NCI-H446 (cell line): ENCODE data around the gene PCBP3.

Source experiments
- DNase-seq, 2 experiments: peaks; one replicate each; lab custom pipeline; 2025; lab: John Stamatoyannopoulos, UW

The PCBP3 gene

DNA sequence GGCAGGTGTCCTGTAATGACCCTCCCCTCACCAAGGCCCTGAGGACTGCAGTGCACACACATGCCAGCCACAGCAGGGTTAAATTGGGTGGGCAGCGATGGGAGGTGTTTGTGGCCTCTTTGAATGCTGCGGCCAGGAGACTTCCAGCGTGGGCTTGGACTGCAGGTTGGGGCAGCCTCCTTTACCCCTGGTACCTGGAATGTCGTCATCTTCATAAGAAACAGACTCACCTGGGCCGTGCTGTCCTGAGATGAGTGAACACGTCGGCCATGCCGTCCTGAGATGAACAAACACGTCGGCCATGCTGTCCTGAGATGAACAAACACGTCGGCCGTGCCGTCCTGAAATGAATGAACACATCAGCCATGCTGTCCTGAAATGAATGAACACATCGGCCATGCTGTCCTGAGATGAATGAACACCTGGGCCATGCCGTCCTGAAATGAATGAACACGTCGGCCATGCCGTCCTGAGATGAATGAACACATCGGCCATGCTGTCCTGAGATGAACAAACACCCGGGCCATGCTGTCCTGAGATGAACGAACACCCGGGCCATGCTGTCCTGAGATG lies 288.0 kb downstream of the PCBP3 start:
- no peak for DNase-seq

DNA sequence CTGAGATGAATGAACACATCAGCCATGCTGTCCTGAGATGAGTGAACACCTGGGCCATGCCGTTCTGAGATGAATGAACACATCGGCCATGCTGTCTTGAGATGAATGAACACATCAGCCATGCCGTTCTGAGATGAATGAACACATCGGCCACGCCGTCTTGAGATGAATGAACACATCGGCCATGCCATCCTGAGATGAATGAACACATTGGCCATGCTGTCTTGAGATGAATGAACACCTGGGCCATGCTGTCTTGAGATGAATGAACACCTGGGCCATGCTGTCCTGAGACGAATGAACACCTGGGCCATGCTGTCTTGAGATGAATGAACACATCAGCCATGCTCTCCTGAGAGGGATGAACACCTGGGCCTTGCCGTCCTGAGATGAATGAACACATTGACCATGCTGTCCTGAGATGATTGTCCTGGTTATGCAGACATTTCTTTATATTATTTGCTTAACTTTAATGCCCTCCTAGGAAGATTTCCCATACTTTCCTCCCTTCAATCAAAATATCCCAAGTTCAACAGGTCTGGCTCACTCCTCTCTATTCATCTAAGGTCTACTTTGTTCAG lies 289.5 kb downstream of the PCBP3 start:
- no peak for DNase-seq

DNA sequence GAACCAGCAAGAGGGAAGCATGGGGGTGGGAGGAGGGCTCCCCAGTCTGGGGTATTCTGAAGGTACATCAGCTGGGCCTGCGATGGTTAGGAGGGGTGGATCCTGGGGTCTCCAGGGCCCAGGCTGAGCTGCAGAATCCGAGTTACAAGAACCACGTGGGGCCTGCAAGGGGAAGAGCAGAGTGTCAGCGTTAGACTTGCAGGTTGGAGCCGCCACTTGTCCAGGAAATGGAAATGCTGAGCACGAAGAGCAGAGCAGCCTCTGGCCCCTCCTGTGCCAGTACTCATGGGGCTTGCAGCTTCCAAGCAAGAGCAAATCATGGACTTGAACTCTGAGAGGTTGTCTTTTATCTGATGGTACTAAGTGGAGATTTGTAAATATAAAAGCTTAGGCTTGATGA lies 290.6 kb downstream of the PCBP3 start:
- DNase-seq = no peak

DNA sequence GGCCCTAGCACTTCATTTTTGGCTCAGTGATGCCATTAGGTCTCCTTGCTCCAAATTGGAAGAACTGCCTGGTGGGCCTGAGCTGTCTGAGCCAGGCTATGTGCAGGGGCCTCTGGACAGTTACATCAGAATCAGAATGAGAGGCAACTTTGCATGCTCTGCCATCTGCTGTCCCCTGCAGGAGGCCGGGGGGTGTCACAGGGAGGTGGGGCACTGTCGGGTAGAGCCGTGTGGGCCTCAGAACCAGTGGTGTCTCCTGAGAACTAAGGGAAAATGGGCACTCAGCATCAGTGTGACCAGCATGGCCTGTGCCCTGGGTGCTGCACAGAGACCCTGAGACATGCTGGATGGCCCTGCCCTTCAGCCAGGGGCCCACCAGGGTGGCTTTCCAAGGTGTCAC lies 291.0 kb downstream of the PCBP3 start:
- DNase-seq = no peak

DNA sequence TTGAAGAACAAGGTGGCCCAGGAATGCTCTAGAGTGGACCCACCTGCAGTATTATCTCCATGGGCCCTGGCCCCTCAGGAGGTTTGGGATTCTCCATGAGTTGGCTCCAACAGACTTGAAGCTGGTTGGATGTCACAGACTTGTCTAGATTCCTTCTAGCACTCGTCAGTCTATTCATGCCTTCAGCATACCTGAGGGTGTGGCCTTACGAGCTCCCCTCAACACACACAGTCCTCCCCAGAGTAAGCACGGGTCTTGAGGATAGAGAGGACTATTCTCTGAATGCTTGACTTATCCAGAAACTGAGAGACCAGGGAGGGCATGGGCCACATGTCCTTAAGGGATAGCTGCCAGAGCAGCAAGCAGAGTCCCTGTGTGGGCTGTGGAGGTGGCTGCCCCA lies 292.1 kb downstream of the PCBP3 start:
- no peak for DNase-seq

DNA sequence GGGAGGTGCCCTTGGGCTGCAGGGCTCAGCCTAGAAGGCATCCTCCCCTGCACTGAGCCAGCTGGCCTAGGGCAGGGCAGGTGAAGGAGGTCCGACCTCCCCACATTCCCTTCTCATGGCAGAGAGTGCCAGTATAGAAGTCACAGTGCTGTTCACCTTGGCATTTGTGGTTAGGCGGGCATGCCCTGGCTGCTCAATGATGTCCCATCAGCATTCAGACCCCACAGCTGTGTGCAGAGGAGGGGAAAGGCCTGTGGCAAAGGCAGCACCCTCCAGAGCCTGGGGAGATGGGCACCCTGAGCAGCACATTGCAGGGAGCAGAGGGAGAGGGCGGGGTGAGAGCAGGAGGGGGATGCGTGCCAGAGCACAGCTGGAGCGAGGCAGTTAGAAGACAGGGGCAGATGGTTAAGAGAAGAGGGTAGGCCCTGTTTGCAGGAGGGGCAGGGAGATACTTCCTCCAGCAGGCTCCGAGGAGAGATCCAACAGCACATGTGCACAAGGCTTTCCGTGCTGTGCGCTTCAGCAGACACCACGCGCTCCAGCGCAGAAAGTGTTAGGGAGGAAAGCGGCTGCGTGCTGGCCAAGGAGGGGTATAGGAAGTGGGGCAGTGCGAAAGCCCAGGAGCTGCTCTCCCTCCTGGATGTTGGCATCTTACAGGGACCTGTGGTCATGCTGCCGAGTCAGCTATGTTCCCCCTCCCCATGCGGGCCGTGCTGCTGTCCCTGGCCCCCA lies 294.4 kb downstream of the PCBP3 start:
- DNase-seq = no peak

DNA sequence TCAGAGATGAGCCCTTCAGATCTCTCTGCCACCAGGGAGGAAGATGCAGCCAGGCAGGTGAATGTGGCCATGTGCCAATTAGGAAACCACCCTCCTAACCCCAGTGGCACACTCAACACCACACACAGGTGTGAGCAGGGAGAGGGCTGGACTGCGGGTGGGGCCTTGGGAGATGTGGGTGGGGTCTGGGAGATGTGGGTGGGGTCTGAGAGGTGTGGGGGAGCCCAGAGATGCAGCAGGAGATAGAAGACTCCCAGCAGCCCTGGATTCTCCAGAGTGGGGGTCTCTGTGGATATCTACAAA lies 294.9 kb downstream of the PCBP3 start:
- DNase-seq = no peak

DNA sequence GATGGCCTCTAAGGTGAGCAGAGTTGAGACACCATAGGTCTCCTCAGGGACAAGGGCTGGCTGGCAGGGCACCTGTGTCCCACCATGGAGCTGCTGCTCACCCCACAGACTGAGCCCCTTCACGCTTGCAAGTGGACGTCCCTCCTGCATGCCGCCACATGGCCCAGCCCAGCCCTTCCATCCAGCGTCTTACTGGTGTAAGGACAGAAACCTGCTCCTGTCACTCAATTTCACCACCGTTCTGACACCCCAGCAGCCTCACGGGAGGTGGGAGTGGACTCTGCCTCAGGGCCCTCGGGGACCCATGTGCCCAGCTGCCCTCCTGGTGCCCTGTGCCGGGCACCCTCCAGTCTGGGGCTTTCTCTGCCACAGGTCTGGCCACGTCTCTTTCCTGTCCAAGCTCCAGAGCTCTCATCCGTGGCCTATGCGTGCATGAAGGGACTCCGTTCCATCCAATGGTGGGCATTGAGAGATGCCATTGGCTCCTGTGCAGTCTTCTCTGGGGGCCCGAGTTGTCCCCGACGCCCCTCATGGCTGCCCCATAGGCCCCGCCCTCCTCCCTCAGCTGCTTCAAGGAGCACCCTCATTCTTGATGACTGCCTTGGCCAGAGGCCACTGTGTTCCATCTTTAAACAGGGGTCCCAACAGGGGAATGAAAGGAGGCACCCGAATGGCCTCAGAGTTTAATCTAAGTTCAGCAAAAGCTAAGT lies 295.4 kb downstream of the PCBP3 start:
- no peak for DNase-seq

DNA sequence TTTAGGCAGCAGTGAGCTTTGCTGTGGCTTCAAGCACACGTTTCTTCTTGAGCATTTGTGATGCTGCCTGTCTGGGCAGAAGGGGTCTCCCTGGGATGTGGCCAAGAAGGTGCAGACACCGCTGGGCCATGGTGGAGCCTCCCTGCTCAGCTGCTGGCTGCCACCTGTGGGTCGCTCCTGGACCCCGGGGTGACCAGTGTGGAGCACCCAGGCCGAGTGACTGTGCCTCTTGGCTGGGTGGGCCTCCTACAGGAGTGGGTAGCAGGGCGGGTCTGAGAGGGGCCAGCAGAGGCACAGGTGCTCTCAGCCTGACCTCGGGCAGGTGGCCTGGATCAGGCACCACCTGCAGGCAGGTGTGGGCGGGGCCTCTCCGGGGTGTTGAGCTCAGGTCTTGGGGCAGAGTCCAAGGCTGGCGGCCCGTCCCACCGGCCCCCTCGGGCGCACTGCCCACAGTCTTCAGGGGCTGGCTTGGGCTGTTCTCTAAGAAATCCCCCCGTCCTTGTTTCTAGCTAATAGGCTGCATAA lies 296.1 kb downstream of the PCBP3 start:
- DNase-seq = no peak

DNA sequence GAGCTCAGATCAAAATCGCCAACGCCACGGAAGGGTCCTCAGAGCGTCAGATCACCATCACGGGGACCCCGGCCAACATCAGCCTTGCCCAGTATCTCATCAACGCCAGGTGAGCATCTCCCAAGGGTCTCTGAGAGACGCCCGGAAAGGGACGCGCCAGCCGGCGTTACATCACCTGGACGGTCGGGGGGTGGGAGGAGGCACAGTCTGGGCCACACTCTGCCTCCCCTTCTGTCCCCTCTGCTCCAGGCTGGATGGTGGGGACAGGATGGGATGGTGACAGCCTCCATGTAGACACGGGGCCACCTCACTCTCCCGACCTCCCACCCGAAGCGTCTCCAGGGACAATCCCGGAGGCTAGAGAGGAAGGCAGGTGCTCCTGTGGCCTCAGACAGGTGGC lies 296.6 kb downstream of the PCBP3 start:
- DNase-seq = no peak

DNA sequence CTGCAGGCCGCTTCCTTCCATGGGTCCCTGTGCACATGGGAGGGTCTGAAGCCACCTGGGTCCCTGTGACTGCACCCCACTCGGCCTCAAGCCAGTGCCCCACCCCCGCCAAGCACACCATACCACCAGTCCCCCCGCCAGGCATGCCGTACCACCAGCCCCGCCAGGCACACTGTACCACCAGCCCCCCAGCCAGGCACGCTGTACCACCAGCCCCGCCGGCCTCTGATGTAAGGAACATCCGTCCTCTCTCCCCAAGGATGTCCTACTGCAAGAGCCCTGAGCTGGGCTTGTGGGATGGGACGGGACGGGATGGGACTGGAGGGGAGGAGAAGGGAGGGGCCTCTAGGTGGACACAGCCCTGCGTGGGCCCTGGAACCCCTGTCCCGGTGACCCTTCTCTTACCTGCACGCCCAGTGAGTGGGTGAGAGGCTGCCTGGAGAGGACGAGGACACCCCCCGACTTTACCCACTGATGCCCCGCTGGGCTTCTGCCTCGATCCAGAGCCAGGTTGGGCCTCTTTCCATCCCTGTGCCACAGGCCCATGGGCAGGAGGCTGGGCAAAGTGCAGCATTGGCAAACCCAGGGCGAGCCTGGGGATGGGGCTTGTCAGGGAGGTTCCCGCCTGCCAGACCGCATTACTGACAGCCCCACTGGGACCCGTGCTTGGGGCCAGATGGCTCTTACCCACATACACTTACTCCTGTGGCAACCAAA lies 297.3 kb downstream of the PCBP3 start:
- no peak for DNase-seq

DNA sequence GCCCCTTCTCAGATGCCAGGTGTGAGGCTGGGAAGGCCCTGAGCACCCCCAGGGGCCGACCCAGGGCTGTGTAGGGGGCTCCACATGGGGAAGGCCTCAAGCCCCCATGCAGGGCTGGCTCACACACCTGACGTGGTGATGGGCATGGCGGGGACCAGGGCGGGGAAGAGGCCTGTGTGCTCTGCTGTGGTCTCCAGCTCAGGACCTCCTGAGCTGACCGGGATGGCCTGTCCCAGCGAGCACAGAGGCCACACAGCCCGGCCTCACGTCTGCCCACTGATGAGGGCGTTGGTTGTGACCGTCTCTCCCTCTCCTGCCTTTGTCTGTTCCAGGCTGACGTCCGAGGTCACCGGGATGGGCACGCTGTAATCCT lies 297.8 kb downstream of the PCBP3 start:
- DNase-seq = no peak

DNA sequence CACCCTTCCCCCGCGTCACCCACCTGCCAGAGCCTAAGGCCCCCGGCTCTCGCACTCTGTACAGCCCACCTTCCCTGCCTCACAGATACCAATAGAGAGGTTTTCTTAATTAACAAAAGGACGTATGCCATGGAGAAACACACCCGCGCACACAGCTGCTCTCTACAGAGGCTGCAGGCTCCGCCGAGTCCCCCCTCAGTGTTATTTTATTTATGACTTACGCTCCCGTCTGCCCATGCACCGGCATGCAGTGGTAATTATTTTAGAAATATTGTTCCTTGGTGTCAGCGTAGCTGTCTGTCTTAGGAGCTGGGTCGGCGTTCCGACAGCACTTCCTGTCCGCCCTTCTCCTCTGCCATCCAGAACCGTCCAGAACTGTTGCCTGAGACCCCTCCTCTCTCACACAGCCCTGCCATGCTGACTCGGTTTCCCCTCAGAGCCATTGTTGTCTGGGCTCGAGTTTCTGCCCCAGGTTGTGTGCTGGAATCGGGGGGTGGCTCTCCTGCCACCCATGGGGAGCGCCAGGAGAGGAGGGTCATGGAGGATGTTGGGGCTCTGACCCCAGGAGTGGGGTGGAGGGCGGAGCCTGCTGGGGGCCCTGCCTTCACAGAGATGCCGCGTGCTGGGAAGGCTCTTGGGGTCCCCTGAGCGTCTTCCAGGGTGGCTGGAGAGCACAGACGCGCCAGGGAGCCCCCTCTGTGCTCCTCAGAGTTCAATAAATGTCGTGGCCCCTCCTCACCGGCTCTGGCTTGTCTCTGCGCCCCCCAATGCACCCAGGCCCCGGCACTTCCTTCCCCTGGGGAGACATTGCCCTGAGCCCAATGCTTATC lies 298.4 kb downstream of the PCBP3 start:
- DNase-seq = no peak

DNA sequence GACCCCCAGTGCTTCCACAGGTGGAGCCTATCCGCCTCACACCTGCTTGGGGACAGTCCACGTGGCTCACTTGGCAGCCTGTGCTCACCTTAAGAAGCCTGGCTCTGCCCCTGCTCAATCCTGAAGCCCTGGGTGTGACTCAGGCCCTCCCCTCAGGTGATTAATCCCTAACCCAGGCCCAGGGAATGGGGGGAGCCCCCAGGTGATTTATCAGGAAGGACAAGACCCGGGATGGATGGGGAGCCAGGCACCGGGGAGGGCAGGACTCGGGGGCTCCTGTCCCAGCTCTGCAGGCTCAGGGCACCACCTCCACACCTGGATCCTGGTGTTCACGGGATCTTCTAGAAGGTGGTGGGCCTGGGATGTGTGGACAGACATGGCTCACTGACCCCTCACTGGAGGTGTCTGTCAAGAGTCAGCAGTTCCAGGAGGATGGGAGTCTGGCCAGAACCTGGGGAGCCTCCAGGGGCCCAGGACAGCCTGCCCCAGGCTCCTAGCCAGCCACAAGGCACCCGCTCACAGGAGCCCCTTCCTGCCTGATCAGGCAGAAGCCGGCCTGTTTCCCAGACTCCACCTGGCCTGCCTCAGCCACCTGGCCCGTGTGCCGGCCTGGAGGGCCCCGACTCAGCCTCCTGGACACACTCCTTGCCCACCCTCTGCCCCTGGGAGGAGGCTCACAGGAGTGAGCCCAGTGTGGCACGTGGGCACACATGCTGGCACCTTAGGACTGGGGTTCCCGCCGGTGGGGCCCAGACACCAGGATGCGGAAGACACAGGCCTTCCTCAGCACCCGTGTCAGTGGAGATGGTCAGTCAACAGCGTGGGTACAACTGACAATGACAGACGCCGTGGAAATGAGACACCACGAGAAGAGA lies 299.5 kb downstream of the PCBP3 start:
- no peak for DNase-seq

DNA sequence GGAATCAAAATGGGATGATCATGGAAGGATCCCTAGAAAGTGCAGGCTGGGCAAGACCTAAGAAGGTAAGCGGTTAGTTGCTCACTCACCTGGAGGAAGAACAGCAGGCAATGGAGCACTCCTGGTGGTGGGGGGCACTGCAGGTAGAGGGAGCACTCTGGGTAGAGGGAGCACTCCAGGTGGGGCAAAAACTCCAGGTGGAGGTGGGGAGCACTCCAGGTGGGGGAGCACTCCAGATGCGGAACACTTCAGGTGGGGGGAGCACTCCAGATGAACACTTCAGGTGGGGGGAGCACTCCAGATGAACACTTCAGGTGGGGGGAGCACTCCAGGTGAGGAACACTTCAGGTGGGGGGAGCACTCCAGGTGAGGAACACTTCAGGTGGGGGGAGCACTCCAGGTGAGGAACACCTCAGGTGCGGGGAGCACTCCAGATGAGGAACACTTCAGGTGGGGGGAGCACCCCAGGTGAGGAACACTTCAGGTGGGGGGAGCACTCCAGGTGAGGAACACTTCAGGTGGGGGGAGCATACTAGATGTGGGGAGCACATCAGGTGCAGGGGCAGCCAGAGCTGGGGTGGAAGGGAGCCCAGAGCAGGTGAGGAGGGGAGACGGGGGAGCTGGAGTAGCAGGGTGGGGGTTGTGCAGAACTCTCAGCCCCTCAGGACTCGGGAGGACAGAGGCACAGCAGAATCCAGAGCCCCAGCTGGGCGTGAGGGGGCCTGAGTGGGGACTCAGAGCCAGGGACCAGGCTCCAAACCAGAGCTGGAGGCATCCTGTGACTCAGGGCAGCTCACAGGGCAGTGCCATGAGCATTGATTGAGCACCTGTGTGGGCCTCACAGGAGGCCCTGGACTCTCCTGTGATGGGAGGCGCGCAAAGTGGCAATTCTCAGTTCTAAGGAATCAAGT lies 300.4 kb downstream of the PCBP3 start:
- DNase-seq = no peak

DNA sequence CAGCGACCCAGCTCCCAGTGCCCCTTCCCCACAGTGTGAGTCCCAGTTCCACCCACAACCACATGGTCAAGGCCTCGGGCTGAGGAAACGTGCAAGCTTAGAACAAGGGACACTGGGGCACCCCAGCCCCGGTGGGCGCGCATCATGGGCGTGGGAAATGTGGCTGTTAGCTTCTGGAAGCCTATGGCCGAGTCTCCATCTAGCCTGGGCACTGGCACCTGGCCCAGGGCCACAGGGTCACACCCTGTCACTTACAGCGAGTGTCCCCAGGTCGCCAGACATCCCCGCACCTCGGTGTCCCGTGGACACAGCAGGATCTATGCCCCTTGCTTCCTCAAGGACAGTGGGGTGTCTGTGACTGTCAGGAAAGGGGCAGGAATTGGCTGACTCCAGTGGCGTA lies 301.1 kb downstream of the PCBP3 start:
- no peak for DNase-seq

DNA sequence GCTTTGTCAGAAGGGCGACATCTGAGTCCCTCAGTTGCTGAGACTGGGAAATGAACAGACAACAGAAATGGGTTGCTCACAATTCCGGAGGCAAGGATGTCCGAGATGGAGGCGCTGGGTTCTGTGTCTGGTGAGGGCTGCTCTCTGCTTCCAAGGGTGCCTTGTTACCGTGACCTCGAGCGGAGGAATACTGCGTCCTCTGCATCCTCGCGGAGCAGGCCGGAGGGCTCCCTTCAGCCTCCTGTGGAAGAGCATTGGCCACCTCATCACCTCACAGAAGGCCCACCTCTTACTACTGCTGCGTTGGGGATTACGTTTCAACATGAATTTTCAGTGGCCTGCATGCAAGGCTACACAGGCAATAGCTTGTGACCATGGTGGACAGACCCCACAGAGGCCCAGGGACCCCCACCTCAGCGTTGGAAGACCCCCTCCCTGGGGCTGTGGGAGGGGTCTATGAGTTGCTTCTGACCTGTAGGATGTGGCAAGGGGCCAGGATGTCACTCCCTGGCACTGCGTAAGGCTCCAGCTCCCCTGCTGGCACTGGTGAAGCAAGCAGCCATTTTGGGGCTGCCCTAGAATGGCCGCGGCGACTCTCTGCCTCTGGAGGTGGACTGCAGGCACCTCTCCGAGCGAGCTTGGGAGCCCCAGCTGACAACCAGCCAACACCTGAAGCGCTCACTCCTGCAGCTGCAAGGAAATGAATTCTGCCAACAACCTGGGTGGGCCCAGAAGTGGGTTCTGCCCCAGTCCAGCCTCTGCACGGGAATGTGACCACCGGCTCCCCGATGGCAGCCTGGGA lies 301.7 kb downstream of the PCBP3 start:
- no peak for DNase-seq

DNA sequence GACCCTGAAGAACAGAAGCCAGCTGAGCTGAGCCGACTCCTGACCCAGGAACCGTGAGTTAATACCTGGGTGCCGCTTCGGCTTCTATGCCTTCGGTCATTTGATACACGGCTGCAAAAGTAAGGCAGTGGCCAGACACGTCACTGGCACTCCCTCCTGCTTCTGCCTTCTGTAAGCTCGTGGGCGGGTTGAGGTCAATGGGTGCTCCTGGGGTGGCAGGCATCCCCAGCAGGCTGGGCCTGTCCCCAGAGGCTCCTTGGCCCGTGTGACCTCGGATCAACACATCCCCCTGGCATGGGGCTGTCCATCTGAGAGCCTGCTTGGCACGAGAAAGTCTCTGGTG lies 302.3 kb downstream of the PCBP3 start:
- DNase-seq = no peak

DNA sequence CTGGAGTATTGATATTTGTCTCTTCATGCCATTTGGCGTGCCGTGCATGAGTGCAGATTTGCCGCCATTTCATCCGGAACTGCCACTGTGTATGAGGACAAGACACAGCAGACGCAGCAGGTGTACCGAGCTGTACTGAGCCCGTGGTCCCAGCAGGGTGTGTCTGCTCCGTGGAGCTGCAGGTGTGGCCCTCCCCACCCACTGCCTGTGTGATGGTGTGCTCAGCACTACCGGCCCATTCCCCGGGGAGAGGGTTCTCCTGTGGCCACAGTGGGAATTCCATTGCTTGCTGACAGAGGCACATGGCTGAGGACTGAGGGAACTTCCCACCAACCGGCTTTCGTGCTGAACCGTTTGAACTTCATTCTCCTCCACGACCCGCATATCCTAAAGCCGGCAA lies 303.8 kb downstream of the PCBP3 start:
- DNase-seq = no peak
